HuH-7.5 (cell line): ENCODE results near the gene KCNJ14.
A peak's percentile ranks its signal among the peaks of the same experiment; 100 is the strongest.

Experiments used
- DNase-seq: peaks from one replicate; pipeline ENCODE4 v3.0.0; 2011; ENCODE audit warnings: low spot score

KCNJ14 gene

GRCh38 chr19:48445606-48446481, 9.5 kb upstream of the KCNJ14 start, which contains the start of gene GRWD1:
GRWD1 (plus strand) TSS chr19:48445983; CDS start chr19:48446006, 23 bp downstream.
- DNase-seq, result peak; percentile 99

DNA sequence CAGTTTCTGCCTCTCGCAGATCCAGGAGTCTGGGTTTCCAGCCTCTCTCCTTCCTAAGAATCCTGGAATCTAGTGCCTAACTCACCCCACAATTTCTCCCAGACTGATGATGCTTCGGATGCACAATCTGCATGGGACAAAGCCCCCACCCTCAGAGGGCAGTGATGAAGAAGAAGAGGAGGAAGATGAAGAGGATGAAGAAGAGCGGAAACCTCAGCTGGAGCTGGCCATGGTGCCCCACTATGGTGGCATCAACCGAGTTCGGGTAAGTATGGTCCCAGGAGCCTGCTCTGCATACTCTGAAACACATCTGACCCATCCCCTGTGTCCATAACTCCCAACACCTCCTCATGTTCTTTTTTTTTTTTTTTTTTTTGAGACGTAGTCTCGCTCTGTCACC, 8.8 kb upstream of the KCNJ14 start:
- no peak for DNase-seq

DNA sequence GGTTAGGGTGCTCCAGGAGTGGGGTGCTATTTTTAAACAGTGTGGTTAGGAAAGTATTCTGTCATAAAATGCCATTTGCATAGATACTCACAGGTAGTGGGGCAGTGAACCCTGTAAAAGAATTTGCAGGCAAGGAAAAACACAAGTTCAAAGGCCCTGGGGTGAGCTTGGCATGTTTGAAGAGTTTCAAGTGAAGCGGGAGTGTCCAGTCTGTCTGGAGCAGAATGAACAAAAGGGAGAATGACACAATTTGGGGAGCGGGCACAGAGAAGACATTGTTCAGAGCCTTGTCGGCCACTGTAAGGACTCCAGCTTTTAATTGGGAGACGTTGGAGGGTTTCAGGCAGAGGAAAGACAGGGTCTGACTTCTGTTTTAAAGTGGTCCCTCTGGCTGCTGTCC, 6.8 kb upstream of the KCNJ14 start:
- DNase-seq, result no peak

GRCh38 chr19:48450441-48450840, 4.9 kb upstream of the KCNJ14 start:
- no peak for DNase-seq

DNA sequence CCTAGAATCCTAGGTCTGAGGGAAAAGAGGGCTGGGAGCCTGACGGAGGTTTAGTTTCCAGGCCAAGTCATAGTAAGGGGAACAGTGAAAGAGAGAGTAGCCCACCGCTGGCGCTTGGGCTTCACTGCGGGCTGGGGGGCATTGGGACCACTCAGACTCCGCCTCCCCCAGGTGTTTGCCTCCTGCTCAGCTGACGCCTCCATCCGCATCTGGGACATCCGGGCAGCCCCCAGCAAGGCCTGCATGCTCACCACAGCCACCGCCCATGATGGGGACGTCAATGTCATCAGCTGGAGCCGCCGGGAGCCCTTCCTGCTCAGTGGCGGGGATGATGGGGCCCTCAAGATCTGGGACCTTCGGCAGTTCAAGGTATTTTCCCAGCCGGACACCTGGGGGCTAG, 4.5 kb upstream of the KCNJ14 start:
- no peak for DNase-seq

DNA sequence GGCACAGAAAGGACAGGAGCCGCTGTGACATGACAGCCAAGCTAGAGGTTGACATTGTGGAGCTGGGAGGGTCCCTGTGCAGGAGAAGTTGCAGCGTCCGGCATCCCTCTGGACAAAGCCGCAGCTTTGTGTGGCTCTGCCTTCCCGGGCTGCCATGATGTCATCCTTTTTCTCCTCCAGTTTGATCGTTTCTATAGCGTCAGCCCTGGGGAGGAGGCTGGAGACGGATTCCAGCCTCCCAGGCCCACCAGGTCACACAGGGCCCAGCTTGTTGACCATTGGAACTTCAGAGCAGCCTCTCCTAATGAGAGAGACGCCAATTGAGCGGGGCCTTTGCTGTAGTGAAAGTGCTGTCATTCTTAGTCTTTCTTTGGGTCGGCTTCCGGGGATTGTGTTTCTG, 3.8 kb upstream of the KCNJ14 start:
- no peak for DNase-seq

DNA sequence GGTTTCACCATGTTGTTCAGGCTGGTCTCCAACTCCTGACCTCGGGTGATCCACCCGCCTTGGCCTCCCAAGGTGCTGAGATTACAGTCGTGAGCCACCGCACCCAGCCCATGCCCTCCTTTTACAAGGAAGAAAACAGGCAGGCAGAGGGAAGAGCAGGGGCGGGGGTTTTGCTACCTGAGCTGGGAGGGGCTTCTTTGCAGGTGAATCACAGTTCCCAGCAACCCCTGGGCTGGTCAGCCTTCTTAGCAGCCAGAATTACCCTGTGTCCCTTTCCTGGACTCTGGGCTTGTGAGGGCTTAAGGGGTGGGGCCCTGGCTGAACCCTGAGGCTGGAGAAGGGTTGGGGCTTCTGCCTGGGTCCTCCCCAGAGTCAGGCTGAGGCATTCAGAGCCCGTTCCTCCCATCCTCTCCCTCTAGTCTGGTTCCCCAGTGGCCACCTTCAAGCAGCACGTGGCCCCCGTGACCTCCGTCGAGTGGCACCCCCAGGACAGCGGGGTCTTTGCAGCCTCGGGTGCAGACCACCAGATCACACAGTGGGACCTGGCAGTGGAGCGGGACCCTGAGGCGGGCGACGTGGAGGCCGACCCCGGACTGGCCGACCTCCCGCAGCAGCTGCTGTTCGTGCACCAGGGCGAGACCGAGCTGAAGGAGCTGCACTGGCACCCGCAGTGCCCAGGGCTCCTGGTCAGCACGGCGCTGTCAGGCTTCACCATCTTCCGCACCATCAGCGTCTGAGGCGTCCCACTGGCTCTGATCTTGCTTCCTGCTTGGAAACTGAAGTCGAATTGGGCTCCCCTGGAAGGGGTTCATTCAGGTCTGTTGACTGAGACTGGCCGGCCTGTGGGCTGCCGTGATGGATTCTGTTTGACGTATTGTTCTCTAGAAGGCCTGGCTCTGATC, 2.8 kb upstream of the KCNJ14 start:
- no peak for DNase-seq

DNA sequence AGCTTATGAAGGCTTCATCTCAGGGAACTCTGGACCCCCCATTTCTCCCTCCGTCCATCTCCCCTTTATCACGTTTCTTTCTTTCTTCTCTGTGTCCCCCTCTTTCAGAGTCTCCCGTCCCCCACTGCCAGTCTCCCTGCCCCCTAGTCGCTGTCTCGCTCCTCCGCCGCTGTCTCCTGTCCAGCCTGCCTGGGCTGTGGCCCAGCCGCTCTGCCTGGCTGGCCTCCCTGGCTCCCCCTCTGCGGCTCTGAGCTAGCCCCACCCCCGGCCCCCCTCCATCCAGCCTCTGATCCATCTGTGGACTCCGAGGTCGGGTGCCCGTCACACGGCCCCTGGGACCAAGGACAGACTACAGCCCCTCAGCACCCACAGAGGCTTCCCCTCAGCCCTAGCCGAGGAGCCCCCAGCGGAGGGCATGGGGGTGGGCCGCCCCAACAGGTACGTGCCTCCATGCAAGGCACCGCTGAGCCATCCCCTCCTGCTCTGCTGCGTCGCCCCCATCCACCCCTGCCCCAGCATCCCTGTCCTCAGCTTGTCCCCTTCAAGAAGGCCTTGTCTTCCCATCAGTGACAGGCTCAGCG, 1.1 kb upstream of the KCNJ14 start:
- DNase-seq, result no peak

DNA sequence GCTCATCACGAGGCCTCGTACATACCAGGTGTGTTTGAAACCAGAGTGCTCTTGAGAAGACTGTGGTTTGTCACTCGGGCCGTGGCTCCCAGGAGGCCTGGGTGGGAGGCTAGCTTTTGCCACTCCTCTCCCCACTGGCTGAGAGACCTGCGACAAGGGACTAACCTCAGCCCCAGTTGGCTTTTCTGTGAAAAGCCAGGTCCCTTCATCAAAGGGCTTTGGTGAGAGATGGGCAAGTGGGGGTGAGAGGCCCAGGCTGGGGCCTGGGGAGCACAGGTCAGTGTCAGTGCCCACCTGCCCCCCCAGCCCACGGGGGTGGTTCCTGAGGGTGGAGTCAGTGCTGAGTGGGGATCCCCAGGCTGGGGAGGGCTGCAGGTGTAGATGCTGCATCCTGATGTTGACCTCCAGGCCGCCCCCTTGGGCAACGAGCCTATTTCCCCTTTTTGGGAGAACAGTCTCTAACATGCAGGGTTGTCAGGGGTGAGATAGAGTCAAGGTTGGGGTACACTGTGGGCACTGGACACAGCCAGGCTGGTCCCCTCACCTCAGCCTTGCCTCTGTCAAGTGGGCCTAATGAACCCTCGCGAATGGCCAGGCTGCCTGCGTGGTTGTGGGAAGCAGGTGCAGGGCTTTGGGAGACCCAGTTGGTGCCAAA, 661 bp downstream of the KCNJ14 start:
- no peak for DNase-seq

DNA sequence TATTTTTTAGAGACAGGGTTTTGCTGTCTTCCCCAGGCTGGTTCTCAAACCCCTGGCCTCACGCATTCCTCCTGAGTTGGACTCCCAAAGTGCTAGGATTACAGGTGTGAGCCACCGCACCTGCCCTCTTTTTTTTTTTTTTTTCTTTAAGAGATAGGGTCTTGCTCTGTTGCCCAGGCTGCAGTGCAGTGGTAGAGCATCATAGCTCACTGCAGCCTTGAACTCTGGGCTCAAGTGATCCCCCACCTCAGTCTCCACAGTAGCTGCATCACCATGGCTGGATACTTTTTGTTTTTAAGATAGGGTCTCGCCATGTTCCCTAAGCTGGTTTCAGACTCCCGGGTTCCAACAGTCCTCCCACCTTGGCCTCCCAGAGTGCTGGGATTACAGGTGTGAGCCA, 1.5 kb downstream of the KCNJ14 start:
- DNase-seq, result no peak

- no peak for DNase-seq
Observed at GRCh38 chr19:48458016-48458415, 2.6 kb downstream of the KCNJ14 start.

GRCh38 chr19:48461651-48461981, 6.2 kb downstream of the KCNJ14 start:
- no peak for DNase-seq

GRCh38 chr19:48461982-48462655, 6.7 kb downstream of the KCNJ14 start:
- no peak for DNase-seq

DNA sequence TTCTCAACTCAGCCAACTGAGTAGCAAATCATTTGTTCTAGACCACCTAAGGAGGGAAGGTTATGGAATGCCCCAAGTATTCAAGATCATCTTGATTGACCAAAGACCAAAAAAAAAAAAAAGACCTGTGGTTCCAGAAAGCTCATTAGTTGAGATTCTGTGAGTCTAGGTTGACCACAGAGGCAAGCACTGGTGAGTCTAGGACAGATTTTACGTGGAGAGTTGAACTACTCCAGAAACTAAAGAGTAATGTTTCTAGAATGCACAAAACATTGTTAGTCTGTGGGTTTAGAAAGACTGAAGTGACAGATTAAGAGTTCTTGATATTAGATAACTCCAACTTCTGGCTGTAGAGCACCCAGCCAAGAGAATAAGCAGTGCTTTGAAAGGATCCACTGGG, 9.8 kb downstream of the KCNJ14 start:
- no peak for DNase-seq

DNA sequence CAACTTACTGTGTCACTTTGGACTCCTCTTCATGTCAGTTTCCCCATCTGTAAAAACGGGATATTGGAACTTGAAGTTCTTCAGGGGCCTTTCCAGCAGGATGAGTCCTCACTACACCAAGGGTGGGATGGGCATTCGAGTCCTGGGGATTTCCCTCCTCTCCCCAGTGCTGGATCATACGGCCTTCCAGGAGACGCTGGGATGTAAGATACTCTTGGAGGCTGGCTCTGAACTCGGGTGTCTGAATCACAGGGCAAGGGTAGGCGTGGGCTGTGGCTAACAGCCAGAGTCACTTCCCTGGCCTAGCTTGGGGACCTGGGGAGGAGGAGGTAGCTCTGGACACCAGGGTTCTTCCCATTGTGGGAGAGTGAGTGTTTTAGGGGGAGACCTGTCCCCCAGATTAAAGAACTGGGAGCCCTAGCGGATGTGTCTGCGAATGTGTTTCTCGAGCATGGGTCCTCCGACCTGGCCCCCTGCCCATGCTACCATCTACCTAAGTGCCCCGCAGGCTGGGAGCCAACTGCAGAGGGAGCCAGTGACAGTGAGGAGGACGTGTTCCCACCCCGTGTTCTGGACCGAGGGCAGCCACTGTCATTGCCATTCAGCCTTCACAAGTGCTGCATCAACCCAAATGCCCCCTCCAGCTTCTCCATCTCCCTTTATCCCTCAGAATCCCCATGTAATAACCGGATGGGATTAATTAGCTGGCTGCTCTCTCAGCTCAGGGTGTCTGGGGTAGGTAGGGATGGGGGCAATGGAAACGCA, 11.4 kb downstream of the KCNJ14 start:
- DNase-seq, result no peak

DNA sequence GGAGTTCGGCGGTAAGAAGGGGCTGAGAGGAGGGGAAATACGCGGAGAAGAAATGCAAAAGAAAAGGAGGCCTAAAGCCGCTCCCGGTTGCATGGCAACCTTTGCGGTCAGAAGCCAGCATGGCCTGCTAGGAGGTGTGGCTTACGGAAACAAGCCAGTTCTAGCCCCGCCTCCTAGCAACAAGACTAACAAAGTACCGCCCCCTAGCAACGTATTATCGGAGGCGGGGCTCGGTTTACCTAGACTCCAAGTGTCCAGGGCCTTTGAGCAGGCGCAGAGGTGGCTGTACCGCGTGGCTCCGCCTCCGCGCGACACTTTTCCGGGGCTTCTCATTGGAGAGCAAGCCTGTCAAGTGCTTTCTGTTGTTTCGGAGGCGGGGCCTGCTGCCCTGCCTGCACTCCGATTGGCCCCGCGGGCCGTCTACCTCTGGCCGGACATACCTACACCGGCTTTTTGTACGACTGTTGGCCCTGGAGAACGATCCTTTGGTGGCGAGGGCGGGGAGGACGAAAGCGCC, 13.5 kb downstream of the KCNJ14 start:
- peak; percentile 99 for DNase-seq

DNA sequence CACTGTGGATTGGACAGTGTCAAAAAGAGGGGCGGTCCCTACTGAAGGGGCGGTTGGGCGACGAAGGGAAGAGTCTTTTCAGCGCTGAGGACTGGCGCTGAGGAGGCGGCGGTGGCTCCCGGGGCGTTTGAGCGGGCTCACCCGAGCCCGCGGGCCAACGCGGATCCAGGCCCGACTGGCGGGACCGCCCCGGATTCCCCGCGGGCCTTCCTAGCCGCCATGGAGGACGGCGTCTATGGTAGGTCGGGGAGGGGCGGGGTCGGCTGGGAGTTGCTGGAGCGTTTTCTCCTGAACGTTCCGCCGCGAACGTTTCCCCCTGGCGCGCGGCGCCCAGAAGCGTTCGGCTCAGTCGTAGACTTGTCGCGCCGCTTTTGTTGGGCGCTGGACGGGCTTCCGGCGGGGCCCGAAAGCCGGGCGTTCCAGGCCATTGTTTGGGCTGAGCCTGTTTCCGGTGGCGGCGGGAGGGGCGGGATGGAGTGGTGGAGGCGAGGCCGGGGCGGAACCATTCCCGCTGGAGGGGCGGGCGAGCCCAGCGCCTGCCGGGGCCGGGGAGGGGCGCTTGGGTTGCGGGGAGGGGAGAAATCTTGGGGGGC, 14.0 kb downstream of the KCNJ14 start, which contains the start of gene CYTH2:
Gene CYTH2 (plus strand): TSS at position 81 of the 593 bp plus-strand sequence. CDS start 139 bp downstream, at position 220.
- peak; percentile 80 for DNase-seq

GRCh38 chr19:48469934-48470680, 14.7 kb downstream of the KCNJ14 start:
- no peak for DNase-seq

GRCh38 chr19:48470856-48471255, 15.5 kb downstream of the KCNJ14 start:
- DNase-seq, result no peak
